SK-N-SH treated with all-trans-retinoic acid at 6 μM for 48 hours (cell line): ENCODE measurements around the gene TERC.
A peak's percentile ranks its signal among the peaks of the same experiment; 100 is the strongest.

Experiments used
- ARNTL ChIP-seq: fragments of 450-650 bp; formaldehyde crosslinking; IDR thresholded peaks from 2 replicates; pipeline ENCODE4 v1.5.0; 2020; ENCODE audit warnings: low read depth, mild to moderate bottlenecking, moderate library complexity, borderline replicate concordance
- BACH2 ChIP-seq: fragments of 250-450 bp; sonication (Bioruptor Pico); IDR thresholded peaks from 2 replicates; pipeline ENCODE4 v1.9.0; 2021; ENCODE audit warnings: mild to moderate bottlenecking, borderline replicate concordance
- CREB5 ChIP-seq: fragments of 250-450 bp; sonication (Bioruptor Pico); IDR thresholded peaks from 2 replicates; pipeline ENCODE4 v1.5.1; 2020; ENCODE audit warnings: low read depth, mild to moderate bottlenecking, moderate library complexity
- ISL1 ChIP-seq: fragments of 250-450 bp; sonication (Bioruptor Pico); IDR thresholded peaks from 2 replicates; pipeline ENCODE4 v2.1.2; 2022; ENCODE audit warnings: mild to moderate bottlenecking, moderate library complexity
- OSR1 ChIP-seq: fragments of 250-450 bp; sonication (Bioruptor Pico); IDR thresholded peaks from 2 replicates; pipeline ENCODE4 v1.8.0; 2022; ENCODE audit warnings: moderate library complexity, mild to moderate bottlenecking, inconsistent platforms
- PATZ1 ChIP-seq: fragments of 250-450 bp; sonication (Bioruptor Pico); IDR thresholded peaks from 2 replicates; pipeline ENCODE4 v1.8.0; 2020; ENCODE audit warnings: mild to moderate bottlenecking, moderate library complexity, borderline replicate concordance
- RARB ChIP-seq: fragments of 250-450 bp; sonication (Bioruptor Pico); IDR thresholded peaks from 2 replicates; pipeline ENCODE4 v1.8.0; 2021; ENCODE audit warnings: mild to moderate bottlenecking, moderate library complexity
- SNAI2 ChIP-seq: fragments of 250-450 bp; sonication (Bioruptor Pico); IDR thresholded peaks from 2 replicates; pipeline ENCODE4 v1.5.0; 2020; ENCODE audit warnings: mild to moderate bottlenecking, moderate library complexity
- TSHZ2 ChIP-seq: fragments of 250-450 bp; sonication (Bioruptor Pico); IDR thresholded peaks from 2 replicates; pipeline ENCODE4 v1.5.0; 2020; ENCODE audit warnings: mild to moderate bottlenecking, moderate library complexity
- ZFP3 ChIP-seq: fragments of 250-450 bp; sonication (Bioruptor Pico); IDR thresholded peaks from 2 replicates; pipeline ENCODE4 v1.5.0; 2020; ENCODE audit warnings: mild to moderate bottlenecking, moderate library complexity
- ZFP30 ChIP-seq: fragments of 450-650 bp; formaldehyde crosslinking; IDR thresholded peaks from 2 replicates; pipeline ENCODE4 v1.5.0; 2022; ENCODE audit warnings: mild to moderate bottlenecking, moderate library complexity
- ZNF565 ChIP-seq: fragments of 450-650 bp; formaldehyde crosslinking; conservative IDR thresholded peaks from 2 replicates; pipeline ENCODE4 v1.5.0; 2020; ENCODE audit warnings: low read depth, mild to moderate bottlenecking, moderate library complexity
- TF ChIP-seq, protein P1 (sequence below): fragments of 250-450 bp; sonication (Bioruptor Pico); IDR thresholded peaks from 2 replicates; pipeline ENCODE4 v1.5.1; 2021; ENCODE audit warnings: mild to moderate bottlenecking, moderate library complexity

GRCh38 chr3:169811631-169812331, 46.9 kb upstream of the TERC start:
- TF ChIP-seq ZFP30 (no peak), PATZ1 (peak; percentile 17; the same call in 1 of the 2 replicates), ISL1 (CRISPR knock-in tag) (no peak), CREB5 (CRISPR knock-in tag) (no peak), TSHZ2 (CRISPR knock-in tag) (no peak), SNAI2 (CRISPR knock-in tag) (no peak), ARNTL (no peak), RARB (CRISPR knock-in tag) (no peak), BACH2 (no peak), ZNF565 (CRISPR knock-in tag) (no peak), ZFP3 (no peak), OSR1 (no peak)
- TF ChIP-seq, protein P1, sequence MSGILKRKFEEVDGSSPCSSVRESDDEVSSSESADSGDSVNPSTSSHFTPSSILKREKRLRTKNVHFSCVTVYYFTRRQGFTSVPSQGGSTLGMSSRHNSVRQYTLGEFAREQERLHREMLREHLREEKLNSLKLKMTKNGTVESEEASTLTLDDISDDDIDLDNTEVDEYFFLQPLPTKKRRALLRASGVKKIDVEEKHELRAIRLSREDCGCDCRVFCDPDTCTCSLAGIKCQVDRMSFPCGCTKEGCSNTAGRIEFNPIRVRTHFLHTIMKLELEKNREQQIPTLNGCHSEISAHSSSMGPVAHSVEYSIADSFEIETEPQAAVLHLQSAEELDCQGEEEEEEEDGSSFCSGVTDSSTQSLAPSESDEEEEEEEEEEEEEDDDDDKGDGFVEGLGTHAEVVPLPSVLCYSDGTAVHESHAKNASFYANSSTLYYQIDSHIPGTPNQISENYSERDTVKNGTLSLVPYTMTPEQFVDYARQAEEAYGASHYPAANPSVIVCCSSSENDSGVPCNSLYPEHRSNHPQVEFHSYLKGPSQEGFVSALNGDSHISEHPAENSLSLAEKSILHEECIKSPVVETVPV: no peak
